HG03439 (cell line): Measurements from ENCODE around the gene PLSCR4.
"Not testable (repeated sequence)": the region's sequence is repeated elsewhere in the genome, so short reads cannot be mapped to it uniquely, and the experiment has no call there.

ENCODE experiments used
- ATAC-seq: cut with Tn5 transposase; IDR thresholded peaks from one replicate; pipeline ENCODE4 v1.9.1; 2021; ENCODE audit warnings: mild to moderate bottlenecking, moderate library complexity; ENCODE audit not compliant: unreplicated experiment

Gene PLSCR4

DNA sequence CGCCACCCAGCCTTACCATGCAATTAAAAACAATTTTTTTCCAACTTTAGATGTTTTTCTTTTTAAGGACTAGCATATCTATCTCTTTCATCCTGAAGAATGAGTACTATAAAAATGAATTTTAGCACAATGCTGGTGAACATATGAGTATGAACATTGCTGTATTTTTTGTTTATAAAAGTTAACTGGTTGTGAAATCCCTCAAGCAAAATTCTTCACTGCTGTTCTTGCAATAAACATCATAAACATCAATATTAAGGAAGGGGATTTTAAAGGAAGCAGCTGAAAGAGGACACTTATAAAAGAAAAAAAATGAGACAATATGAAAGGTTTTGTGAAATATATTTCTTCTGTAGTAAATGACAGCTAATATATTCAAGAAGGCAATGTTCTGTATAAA, 3.0 kb downstream of the PLSCR4 start:
- no peak for ATAC-seq

DNA sequence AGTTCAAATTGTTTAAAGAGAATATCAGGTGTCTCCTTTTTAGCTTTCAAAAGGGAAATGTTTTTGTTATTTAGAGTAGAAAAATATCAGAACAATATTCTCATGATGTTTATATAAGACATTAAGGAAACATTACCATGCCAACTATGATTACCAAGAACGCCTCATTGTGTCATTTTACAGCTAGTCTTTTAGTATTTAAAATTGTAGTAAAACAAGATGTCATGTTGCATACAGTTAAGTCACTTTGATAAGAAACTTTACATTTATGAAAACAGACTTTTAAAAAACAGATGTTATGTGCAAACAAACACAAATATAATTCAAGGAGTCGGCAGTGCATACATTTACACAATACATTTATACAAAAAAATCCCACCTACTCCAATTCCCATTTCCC, 4.4 kb downstream of the PLSCR4 start:
- no peak for ATAC-seq

DNA sequence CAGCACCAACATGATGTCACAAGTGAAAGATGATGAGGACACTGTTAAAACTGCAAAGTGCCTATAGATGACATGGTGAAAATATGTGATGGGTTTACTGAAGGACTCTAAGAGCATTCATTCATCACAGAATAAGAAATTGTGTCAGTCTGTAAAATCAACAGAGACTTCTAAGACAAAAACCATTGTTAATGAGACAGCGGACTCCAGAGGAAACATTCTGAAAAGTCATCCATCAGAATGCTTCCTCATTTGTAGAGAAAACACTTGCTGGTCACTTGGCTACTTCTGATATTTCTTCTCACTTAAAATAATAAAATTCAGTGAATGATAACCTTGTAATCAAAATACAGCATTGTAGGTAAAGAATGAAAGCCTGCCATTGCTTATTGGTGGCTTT, 7.3 kb downstream of the PLSCR4 start:
- no peak for ATAC-seq

DNA sequence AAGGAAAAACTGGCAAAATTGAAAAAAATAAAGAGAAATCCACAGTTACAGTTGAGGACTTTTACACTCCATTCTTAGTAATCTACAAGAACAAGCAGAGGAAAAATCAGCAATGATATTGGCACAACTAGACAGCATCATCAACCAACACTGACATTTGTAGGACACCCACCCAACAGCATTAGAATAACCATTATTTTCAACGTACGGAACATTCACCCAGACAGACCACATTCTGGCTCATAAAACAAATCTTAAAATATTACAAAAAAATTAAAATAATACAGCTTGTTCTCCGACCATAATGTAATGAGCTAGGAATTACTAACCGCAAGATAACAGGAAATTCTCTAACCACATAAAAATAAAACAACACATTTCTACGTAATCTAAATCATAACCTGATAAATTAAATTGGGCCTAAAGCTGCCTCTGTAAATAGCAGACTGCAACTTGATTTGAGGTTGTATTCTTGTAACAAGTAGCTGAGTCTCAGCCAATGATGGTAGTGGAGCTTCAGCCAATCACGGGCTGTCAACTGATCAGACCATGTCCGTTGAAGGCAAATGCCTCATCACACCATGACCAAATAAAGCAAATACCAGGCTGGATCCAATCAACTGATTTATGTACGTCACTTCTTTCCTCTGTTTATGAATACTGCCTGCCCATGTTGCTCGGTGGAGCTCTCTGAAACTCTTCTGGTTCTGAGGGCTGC, 9.2 kb downstream of the PLSCR4 start:
- ATAC-seq, result no peak

DNA sequence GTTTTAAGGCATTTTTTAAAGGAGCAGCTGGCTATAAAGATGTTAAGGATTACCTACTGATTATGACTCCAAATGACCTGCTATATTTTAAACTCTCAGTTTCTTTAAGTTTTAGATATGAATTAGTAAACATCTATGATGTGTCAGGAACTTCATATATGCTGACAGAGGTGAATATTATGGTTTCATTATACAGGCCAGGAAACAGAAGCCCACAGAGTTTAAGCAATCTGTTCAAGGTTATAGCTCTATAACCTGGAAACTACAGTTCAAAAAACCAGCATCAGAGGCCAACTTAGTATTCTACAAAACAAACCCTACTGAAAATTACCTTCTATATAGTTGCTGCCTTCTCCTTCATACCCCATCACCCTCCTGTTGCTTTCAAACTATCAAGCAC, 17.4 kb downstream of the PLSCR4 start:
- ATAC-seq, result no peak

DNA sequence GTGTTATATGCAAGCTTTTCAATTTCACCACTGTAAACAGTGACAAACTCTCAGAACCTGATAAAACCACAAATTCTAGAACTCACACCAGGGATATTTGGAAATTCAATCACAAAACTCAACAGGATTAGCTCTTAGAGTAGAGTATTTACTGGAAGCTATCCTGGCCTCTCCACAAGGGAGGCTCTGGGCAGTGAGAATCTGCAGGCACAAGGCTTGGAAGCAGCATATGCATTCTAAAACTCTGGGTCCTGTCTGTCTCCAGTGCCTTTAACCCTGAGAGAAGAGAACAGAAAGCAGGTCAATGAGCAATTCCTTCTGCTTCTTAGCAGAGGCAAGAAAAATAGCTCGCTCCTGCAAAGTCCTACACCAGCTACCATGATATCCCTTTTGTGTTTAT, 23.4 kb downstream of the PLSCR4 start:
- no peak for ATAC-seq

DNA sequence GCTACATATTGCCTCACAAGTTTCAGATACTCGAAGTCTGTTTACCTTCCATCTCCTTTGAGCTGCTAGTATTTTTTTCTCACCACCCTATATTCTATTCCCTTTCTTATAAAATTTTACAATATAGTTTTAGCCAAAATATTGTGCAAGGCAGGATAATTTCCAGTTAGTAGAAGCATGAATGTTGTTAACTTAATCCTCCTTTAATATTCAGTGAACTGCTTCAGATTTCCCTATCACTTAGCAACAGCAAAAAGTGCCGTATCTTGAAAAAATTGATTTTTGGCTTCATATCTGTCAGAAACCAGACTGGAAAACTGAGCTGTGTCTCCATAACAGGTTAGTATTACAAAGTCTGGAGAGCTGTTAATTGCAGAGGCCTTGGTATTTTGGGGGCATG, 24.0 kb downstream of the PLSCR4 start:
- ATAC-seq, result no peak

DNA sequence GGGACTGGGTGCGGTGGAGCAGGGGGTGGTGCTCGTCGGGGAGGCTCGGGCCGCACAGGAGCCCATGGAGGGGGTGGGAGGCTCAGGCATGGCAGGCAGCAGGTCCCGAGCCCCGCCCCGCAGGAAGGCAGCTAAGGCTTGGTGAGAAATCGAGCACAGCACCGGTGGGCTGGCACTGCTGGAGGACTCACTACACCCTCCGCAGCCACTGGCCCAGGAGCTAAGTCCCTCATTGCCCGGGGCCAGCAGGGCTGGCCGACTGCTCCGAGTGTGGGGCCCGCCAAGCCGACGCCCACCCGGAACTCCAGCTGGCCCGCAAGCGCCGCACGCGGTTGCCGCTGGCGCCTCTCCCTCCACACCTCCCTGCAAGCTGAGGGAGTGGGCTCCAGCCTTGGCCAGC, 25.4 kb downstream of the PLSCR4 start:
- not testable (repeated sequence) for ATAC-seq

DNA sequence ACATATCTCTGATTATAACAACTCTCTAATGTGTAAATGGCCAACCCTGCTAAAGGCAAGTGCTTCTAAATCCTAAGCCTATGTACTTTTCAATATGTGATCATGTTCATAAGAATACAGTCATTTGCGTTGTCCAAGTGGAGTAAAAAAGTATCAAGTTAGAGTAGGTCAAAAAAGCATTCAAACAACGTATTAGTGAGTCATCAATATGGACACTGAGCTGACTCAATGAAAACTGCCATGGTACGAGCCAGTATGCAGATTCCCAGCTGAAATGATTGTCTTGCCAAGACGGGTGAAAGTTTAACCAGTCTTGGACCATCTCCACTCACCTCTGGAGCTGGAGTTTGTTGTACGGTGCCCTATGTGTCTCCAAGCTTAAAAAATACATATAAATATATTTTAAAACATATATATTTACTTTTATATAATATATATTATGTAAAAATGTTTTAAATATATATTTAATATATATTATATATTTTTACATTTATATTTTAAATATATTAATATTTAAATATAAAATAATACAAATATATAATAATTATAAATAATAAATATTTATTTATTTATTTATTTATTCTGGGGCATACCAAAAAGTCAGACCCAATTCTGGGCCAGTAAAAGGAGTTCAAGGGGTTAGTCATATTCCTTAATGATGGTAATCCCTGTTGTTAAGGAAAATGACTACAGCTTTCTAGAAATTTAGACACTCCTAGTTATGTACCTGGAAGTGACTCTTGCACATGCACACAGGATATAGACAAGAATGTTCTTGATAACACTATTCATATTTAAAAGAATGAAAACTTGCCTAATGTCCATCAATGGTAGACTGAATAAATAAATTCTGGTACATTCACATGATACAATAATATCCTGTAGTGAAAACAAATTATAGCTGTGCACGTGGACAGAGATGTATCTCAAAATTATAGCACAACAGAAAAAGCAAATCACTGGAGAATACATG, 27.2 kb downstream of the PLSCR4 start:
- ATAC-seq, result no peak

DNA sequence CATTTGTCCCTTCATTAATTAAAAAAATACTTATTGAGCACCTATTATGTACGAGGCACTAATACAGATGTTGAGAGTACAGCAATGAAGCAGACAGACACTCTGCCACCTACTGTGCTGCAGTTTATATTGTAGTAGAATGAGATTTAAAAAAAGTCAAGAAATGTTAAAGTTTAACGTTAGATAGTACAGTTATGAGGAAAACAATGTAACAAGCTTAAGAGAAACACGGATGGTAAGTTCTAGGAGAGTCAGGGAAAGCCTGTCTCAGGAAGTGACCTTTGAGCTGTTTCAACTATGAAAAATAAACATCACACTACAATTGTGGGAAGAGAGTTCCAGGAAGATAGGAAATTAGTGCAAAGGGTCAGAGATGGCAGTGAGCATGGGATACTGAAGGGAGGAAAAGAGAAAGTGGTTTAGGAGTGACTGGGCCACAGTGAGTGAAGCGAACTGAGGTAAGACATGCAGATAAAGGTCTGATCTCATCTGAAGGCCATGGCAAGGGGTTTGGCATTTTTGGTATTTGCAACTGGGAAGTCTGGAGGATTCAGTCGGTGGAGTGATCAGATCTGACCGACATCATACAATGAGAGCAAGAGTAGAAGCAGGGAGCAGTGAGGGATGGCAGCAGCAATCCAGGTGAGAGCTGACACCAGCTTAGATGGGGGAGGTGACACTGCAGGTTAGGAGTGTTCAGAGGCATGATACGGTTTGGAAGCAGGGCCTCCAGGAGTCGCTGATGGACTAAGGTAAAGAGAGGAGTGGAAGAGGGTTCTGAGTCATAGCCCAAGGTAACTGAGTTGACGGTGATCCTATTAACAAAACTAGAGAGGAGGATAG, 28.5 kb downstream of the PLSCR4 start:
- ATAC-seq, result no peak

DNA sequence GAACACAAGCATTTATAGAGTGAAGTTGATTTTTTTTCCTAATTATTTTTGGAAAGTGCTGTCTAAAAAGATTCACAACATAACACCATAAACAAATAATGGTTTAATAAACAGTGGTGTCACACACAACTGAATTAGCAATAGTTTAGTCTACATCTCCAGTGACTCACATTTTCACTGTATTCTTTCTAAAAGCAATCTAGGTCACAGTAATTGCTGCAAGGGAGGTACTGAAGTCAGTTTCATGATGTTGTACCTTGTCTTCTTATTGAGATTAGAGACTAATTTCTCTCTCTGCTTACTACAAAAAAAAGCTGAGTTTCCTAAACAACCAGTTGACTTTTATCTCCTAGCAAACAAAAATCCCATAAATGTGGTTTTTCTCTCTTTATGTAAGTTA, 29.6 kb downstream of the PLSCR4 start:
- ATAC-seq, result no peak

DNA sequence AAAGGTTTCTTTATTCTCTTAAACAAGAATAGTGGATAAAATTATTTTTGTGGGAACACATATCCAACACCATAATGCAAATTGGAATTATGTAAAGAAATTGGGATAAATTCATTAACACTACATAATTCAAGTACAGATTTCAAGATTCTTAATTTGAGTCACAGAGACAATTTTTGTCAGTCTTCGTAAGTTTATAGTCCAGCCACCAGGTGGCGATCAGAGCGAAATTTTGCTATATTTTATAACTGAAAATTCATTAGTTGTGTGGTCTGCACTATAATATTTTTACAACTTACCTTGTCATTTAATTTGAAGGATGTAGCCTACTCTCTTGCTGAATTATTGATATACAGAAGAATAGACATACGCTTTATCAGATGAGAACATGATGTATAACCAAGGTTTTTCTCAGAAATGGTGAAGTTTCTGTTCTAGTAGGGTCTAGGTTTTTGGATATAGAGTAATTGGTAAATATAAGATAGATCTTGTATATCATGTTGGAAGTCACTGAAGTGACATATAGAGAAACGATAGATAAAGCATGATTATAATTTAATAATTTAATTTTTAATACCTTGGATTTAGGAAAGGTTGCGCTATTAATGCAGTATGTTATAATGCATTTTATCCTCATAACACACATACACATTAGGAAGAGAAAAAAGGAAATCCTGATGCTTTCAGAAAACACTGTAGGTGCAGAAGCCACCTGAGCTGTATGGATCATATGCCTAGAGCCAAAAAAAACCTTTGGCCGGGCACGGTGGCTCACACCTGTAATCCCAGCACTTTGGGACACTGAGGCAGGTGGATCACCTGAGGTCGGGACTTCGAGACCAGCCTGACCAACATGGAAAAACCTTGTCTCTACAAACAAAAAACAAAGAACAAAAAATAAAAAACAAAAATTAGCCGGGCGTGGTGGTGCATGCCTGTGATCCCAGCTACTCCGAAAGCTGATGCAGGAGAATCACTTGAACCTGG, 31.7 kb downstream of the PLSCR4 start:
- no peak for ATAC-seq

DNA sequence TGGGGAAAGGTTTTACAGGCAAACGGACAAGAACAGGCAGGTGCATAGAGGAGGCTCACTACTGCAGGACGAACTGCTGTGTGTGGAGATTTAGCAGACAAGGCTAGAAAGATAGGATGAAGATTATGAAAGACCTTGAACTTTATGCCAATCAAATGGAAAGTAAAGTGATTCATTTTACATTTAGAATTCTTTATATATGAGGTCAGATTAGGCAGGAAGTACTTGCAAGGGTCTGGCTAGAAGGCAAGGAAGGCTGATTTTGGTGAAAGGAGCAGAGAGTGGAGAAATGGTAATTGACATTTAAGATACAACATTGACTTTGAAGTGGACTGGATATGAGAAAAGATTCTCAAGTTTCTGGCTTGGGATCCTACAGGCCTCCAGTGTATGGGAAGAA, 33.6 kb downstream of the PLSCR4 start:
- ATAC-seq, result no peak

DNA sequence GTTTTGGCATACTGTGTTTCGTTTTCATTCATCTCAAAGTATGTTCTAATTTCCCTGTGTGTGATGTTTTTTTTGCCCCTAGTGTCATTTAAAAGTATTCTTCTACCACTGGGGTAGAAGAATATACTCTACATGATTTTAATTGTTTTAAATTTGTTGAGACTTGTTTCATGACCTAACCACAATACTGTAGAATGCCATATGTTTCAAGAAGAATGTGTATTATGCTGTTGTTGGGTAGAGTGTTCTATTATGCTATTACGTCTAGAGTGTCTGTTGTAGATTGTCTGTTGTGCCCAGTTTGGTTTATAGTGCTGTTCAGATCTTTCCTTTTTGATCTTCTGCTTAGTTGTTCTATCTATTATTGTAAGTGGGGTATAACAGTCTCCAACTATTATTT, 36.4 kb downstream of the PLSCR4 start:
- no peak for ATAC-seq

DNA sequence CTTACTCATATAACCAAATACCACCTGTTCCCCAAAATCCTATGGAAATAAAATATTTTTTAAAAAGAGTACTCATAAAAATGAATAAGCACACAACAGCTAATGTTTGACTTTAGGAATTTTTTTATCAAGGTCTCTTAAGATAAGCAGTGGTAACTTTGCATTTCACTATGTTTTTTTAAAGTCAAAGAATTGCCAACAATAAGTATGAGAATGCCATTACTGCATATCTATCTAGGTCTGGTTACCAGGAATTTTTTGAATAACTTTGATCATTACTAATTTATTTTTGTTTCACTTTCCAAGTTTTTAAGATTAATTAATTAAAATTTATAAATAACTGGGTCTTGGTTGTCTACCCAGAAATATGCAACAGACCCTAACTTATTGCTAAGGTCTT, 41.5 kb downstream of the PLSCR4 start:
- ATAC-seq, result no peak

DNA sequence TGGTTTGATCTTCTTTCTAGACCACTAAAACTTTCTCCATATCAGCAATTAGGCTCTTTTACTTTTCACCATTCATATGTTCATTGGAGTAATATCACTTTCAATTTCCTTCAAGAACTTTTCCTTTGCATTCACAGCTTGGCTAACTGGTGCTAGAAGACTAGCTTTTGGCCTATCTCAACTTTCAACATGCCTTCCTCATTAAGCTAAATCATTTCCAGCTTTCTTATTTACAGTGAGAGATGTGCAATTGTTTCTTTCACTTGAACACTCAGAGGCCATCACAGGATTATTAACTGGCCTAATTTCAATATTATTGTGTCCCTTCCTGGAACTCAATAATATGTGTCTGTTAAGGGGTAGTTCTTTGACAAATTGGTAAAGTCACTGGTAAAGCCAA, 47.1 kb downstream of the PLSCR4 start:
- ATAC-seq, result no peak

DNA sequence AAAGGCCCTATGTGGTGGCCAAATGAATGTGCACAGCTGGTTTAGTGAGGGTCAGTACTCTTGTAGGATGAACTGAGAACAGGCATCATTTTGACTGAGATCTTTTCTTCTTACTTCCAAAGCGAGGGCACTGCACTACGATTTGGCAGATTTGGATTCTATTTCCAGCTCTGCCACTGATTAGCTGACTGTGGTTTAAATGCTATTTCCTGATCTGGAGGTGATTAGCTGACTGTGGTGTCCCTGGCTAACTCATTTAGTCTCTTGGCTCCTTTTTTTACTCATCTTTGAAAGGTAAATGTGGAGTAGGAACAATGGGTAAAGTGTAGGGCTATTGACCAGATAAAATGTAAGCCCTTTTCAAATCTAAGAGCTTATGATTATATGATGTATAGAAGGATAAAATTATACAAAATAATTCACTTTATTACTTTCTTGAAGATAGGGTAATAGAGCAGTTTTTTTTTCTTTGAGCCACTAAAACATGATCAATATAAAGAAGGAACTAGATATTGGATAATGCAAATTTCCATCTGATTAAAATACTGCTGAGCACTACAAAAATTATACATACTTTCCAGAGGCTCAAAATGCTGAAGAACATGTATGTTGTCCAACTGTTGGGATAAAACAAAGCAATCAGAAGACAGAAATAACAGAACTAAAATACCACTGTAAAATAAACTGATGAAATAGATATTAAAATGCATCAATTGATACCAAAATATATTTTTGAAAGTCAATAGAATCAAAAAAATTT, 50.3 kb downstream of the PLSCR4 start:
- no peak for ATAC-seq

DNA sequence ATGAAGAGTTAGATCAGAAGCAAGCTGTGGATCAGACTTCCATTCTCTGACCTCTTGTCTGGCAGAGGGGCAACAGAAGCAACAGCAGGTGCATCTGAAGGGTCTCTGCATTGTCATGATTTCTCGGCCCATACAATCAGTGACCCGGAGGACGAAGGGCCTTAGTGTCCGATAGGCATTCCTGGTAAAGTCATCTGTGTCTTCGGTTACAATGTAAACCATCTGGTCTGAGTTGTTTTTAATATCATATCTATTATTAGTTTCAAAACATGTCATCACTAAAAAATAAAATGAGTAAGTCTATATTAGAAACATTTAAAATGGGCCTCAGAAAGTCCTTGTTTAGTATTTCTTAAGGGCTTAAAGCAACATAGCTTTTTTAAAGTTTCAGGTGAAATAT, 51.1 kb downstream of the PLSCR4 start:
- ATAC-seq, result no peak

DNA sequence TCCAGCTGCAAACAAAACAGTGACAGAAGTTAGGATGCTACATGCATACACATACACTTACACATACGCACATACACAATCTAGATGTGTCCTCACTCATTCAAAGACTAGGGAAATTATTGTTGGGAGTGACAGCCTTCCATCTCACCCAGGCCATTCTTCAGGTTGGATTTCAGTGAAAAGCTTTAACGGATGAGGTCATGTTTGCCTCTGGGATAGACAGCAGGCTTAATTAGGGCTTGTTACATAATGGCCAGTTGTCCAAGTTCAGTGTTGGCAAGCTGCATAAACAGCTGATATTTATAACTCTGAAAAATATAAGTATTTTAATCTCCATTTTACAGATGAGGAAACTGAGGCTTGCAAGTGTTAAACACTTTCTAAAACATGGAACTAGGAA, 54.1 kb downstream of the PLSCR4 start:
- no peak for ATAC-seq
